HEK293T (cell line): Measurements from ENCODE around the gene FBXO28.

Source experiments
- HDGF ChIP-seq: fragments of 450-650 bp; IDR thresholded peaks from 2 replicates; pipeline ENCODE4 v1.6.1; 2017; ENCODE audit warnings: antibody characterized with exemption, borderline replicate concordance
- SP1 ChIP-seq: fragments of 450-650 bp; IDR thresholded peaks from 2 replicates; pipeline ENCODE4 v1.6.1; 2017

DNA sequence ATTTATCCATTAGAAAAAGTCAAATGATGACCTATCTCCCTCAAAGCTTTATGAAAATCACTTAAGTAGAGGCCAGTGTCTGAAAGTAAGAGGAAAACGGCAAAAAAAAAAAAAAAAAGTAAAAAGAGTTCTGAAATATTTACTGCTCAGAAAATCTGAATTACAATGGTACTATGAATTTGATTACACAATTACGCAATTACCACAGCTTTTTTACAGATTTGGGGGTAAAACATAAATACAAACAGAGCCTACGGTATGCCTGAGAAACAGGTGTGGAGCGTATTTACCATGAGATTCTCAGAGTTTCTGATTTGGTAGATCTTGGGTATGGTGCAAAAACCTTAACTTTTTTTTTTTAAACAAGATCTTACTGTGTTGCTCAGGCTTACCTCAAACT is 15.9 kb upstream of the FBXO28 start:
- TF ChIP-seq SP1 (no peak), HDGF (no peak)
